Measurements from ENCODE around the gene CC2D2B. TPM values are rescaled to one million over a fixed set of nuclear protein-coding genes. Genes with fewer than 3 reads are reported as not detected.
A peak's percentile ranks its signal among the peaks of the same experiment; 100 is the strongest.
"Not testable (repeated sequence)": the region's sequence is repeated elsewhere in the genome, so short reads cannot be mapped to it uniquely, and the experiment has no call there.

The CC2D2B gene
- total RNA-seq, 2 experiments from 2014 or later = 4.1 TPM; not detected in 1

DNA sequence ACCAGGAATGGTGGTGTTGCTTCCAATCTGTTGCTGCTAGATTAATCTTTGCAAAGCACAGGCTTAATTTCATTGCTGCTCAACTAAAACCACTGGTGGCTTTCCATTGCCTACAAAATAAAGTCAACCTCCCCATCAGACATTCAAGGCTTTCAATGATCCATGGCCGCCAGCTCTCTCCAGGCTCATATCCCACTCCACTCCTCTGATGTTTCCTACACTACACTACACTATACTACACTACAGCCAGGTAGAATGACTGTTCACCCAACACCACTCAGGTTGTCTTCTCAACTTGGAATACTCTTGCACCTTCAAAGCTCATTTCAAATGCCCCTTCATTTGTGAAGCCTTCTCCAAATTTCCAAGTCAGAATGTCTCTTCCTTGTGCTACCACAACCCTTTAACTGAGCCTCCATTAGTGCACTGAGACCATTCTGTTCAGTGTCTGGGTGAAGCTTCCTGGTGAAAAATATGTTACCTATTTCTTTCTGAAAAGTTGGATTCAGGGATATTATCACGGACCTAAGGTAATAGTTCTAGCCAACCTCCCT, 35.5 kb upstream of the CC2D2B start:
- Histone ChIP-seq H4K20me1 (ENCODE audit: insufficient read depth, low read length) (no peaks in the 10 kb centered on the region), H3K36me3 (ENCODE audit: insufficient read depth, low read length) (no peaks in the 10 kb centered on the region), H3K9me3 (ENCODE audit: low read length) (no peaks in the 10 kb centered on the region), H2AFZ (ENCODE audit: low read length) (no peak overlapping the region), H3K27ac (ENCODE audit: low read depth, low read length, poor library complexity, severe bottlenecking) (no peak overlapping the region), H3K4me3 (ENCODE audit: low read depth, low read length, poor library complexity, severe bottlenecking) (no peak overlapping the region), H3K79me2 (ENCODE audit: insufficient read depth, low read depth, low read length) (no peaks in the 10 kb centered on the region), H3K4me2 (ENCODE audit: low read length) (no peak overlapping the region), H3K9me2 (ENCODE audit: insufficient read depth, low read length) (no peaks in the 10 kb centered on the region), H3K4me1 (ENCODE audit: insufficient read depth, low read length, poor library complexity, severe bottlenecking) (no peaks in the 10 kb centered on the region)
- CTCF ChIA-PET (ENCODE audit: unreplicated experiment) = interaction anchor here (0.8 to 1.1 kb wide), 2 partner anchors 179 to 641 kb away, joined by 3 read pairs; partner anchors contain the start of genes TCTN3 and TLL2
- intact Hi-C loops (cut with micrococcal nuclease; ENCODE audit: unreplicated experiment) = no loop called here
- no TSS peak for BruUV-seq (replicated peaks)
- no peak for DNase-seq (ENCODE audit: low spot score)
- no peak for TF ChIP-seq EZH2phosphoT487 (IDR thresholded peaks at IDR 0.05; ENCODE audit: borderline replicate concordance, low read depth, low read length)
- TF ChIP-seq, protein P1, sequence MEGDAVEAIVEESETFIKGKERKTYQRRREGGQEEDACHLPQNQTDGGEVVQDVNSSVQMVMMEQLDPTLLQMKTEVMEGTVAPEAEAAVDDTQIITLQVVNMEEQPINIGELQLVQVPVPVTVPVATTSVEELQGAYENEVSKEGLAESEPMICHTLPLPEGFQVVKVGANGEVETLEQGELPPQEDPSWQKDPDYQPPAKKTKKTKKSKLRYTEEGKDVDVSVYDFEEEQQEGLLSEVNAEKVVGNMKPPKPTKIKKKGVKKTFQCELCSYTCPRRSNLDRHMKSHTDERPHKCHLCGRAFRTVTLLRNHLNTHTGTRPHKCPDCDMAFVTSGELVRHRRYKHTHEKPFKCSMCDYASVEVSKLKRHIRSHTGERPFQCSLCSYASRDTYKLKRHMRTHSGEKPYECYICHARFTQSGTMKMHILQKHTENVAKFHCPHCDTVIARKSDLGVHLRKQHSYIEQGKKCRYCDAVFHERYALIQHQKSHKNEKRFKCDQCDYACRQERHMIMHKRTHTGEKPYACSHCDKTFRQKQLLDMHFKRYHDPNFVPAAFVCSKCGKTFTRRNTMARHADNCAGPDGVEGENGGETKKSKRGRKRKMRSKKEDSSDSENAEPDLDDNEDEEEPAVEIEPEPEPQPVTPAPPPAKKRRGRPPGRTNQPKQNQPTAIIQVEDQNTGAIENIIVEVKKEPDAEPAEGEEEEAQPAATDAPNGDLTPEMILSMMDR (conservative IDR thresholded peaks at IDR 0.05; ENCODE audit: low read length) = no peak
- POLR2A ChIA-PET = interaction anchor here (1.3 kb wide), 1 partner anchor 12 kb away, joined by 3 read pairs; no protein-coding TSS in a partner anchor

DNA sequence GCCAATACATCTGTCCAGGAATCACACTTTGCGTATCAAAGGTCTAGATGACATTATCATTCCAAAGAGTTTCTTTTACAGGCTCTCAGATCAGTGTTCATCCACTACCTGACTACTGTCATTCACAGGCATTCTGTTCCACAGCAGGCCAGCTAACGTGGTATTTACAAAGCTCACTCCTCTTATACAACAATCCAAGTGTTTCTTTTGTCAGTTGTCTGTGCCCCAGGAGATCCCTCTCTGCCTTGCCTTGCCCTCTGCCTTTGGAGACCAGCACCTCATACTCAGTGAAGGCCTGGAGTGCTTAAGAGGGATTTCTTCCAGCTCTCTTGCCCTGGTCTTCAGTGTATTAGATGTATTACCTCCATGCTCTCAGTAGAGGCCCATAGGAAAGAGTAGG, 34.6 kb upstream of the CC2D2B start:
- no peaks in the 10 kb centered on the region for H3K36me3 ChIP-seq (ENCODE audit: insufficient read depth, low read length)
- no peaks in the 10 kb centered on the region for H3K9me3 ChIP-seq (ENCODE audit: low read length)
- TSS peak; percentile 47 for BruUV-seq (replicated peaks)
- no peak for TF ChIP-seq EZH2phosphoT487 (IDR thresholded peaks at IDR 0.05; ENCODE audit: borderline replicate concordance, low read depth, low read length)
- TF ChIP-seq, protein P1 (conservative IDR thresholded peaks at IDR 0.05; ENCODE audit: low read length) = no peak
- H2AFZ ChIP-seq (ENCODE audit: low read length) = no peak overlapping the region
- no peaks in the 10 kb centered on the region for H3K4me1 ChIP-seq (ENCODE audit: insufficient read depth, low read length, poor library complexity, severe bottlenecking)
- intact Hi-C loops (cut with micrococcal nuclease; ENCODE audit: unreplicated experiment) = no loop called here
- no peaks in the 10 kb centered on the region for H4K20me1 ChIP-seq (ENCODE audit: insufficient read depth, low read length)
- POLR2A ChIA-PET = interaction anchor here (1.3 kb wide), 1 partner anchor 11 kb away, joined by 3 read pairs; no protein-coding TSS in a partner anchor
- no peak overlapping the region for H3K4me3 ChIP-seq (ENCODE audit: low read depth, low read length, poor library complexity, severe bottlenecking)
- H3K4me2 ChIP-seq (ENCODE audit: low read length) = no peak overlapping the region
- no peak overlapping the region for H3K27ac ChIP-seq (ENCODE audit: low read depth, low read length, poor library complexity, severe bottlenecking)
- no peaks in the 10 kb centered on the region for H3K9me2 ChIP-seq (ENCODE audit: insufficient read depth, low read length)
- CTCF ChIA-PET (ENCODE audit: unreplicated experiment) = interaction anchor here (1.1 kb wide), 1 partner anchor 180 kb away, joined by 3 read pairs; the partner anchor contains the start of gene TCTN3
- no peak for DNase-seq (ENCODE audit: low spot score)
- no peaks in the 10 kb centered on the region for H3K79me2 ChIP-seq (ENCODE audit: insufficient read depth, low read depth, low read length)

DNA sequence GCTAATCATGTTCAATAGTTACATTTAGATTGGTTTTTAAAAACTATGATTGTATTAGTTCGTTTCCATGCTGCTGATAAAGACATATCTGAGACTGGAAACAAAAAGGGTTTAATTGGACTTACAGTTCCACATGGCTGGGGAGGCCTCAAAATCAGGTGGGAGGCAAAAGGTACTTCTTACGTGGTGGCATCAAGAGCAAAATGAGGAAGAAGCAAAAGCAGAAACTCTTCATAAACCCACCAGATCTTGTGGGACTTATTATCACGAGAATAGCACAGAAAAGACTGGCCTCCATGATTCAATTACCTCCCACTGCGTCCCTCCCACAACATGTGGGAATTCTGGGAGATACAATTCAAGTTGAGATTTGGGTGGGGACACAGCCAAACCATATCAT, 34.1 kb upstream of the CC2D2B start:
- H4K20me1 ChIP-seq (ENCODE audit: insufficient read depth, low read length) = no peaks in the 10 kb centered on the region
- H3K4me3 ChIP-seq (ENCODE audit: low read depth, low read length, poor library complexity, severe bottlenecking) = no peak overlapping the region
- intact Hi-C loops (cut with micrococcal nuclease; ENCODE audit: unreplicated experiment) = no loop called here
- POLR2A ChIA-PET = interaction anchor here (1.3 kb wide), 1 partner anchor 10 kb away, joined by 3 read pairs; no protein-coding TSS in a partner anchor
- BruUV-seq (replicated peaks) = no TSS peak
- H3K36me3 ChIP-seq (ENCODE audit: insufficient read depth, low read length) = no peaks in the 10 kb centered on the region
- no peaks in the 10 kb centered on the region for H3K9me3 ChIP-seq (ENCODE audit: low read length)
- TF ChIP-seq, protein P1 (conservative IDR thresholded peaks at IDR 0.05; ENCODE audit: low read length) = no peak
- no peak for TF ChIP-seq EZH2phosphoT487 (IDR thresholded peaks at IDR 0.05; ENCODE audit: borderline replicate concordance, low read depth, low read length)
- no peak overlapping the region for H3K4me2 ChIP-seq (ENCODE audit: low read length)
- DNase-seq (ENCODE audit: low spot score) = no peak
- H2AFZ ChIP-seq (ENCODE audit: low read length) = no peak overlapping the region
- H3K79me2 ChIP-seq (ENCODE audit: insufficient read depth, low read depth, low read length) = no peaks in the 10 kb centered on the region
- no peaks in the 10 kb centered on the region for H3K9me2 ChIP-seq (ENCODE audit: insufficient read depth, low read length)
- no peaks in the 10 kb centered on the region for H3K4me1 ChIP-seq (ENCODE audit: insufficient read depth, low read length, poor library complexity, severe bottlenecking)
- no peak overlapping the region for H3K27ac ChIP-seq (ENCODE audit: low read depth, low read length, poor library complexity, severe bottlenecking)
- CTCF ChIA-PET (ENCODE audit: unreplicated experiment) = no interaction called here

DNA sequence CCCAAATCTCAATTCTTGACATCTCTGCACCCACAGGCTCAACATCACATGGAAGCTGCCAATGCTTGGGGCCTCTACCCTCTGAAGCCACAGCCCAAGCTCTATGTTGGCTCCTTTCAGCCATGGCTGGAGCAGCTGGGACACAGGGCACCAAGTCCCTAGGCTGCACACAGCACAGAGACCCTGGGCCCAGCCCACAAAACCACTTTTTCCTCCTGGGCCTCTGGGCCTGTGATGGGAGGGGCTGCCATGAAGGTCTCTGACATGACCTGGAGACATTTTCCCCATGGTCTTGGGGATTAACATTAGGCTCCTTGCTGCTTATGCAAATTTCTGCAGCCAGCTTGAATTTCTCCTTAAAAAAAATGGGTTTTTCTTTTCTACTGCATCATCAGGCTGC, 33.0 kb upstream of the CC2D2B start:
- H4K20me1 ChIP-seq (ENCODE audit: insufficient read depth, low read length); H3K9me2 ChIP-seq (ENCODE audit: insufficient read depth, low read length); H3K4me3 ChIP-seq (ENCODE audit: low read depth, low read length, poor library complexity, severe bottlenecking); H3K79me2 ChIP-seq (ENCODE audit: insufficient read depth, low read depth, low read length); H3K4me1 ChIP-seq (ENCODE audit: insufficient read depth, low read length, poor library complexity, severe bottlenecking); H3K9me3 ChIP-seq (ENCODE audit: low read length); H3K36me3 ChIP-seq (ENCODE audit: insufficient read depth, low read length); intact Hi-C loops (cut with micrococcal nuclease; ENCODE audit: unreplicated experiment); POLR2A ChIA-PET; DNase-seq (ENCODE audit: low spot score); H2AFZ ChIP-seq (ENCODE audit: low read length); BruUV-seq (replicated peaks); H3K27ac ChIP-seq (ENCODE audit: low read depth, low read length, poor library complexity, severe bottlenecking); CTCF ChIA-PET (ENCODE audit: unreplicated experiment); H3K4me2 ChIP-seq (ENCODE audit: low read length): not testable (repeated sequence)
